AG04449 (cell line): ENCODE measurements around the gene COMMD10.
"Not testable (repeated sequence)": the region's sequence is repeated elsewhere in the genome, so short reads cannot be mapped to it uniquely, and the experiment has no call there.

Source experiments
- CTCF ChIA-PET: fragments of 350-600 bp; formaldehyde crosslinking; extraction: SDS; loops from one replicate; lab custom pipeline; 2021; ENCODE audit warnings: antibody characterized with exemption; lab: Yijun Ruan, JAX
- POLR2A ChIA-PET: fragments of 400-600, 350-600 bp; formaldehyde crosslinking; extraction: SDS; loops from one replicate; lab custom pipeline; 2020; ENCODE audit warnings: antibody characterized with exemption, inconsistent platforms; lab: Yijun Ruan, JAX
- DNase-seq: peaks from one replicate; pipeline ENCODE4 v3.0.0-alpha.2; 2010; ENCODE audit warnings: low read depth, low spot score
- H3K4me3 ChIP-seq: 2 replicates; pipeline ENCODE4 v1.5.1; 2011; ENCODE audit warnings: low read depth, mild to moderate bottlenecking, control low read depth, low read length
- CTCF ChIP-seq: IDR thresholded peaks from one replicate; pipeline ENCODE4 v1.5.1; 2011; ENCODE audit warnings: mild to moderate bottlenecking, moderate library complexity, low read length, control low read depth, inconsistent platforms; ENCODE audit not compliant: insufficient read depth; ENCODE audit errors: missing control alignments

The COMMD10 gene

GRCh38 chr5:116068028-116068632 lies 16.7 kb upstream of the COMMD10 start:
- peak; percentile 19 for DNase-seq
- no peak overlapping the region for H3K4me3 ChIP-seq
- peak; percentile 53 for TF ChIP-seq CTCF
- CTCF ChIA-PET = interaction anchor here (0.5 to 4.2 kb wide), 34 partner anchors 8 to 799 kb away, joined by 3 to 40 read pairs (median 4); partner anchors contain the start of gene LVRN
- POLR2A ChIA-PET = no interaction called here

- ChIA-PET POLR2A (no interaction called here), CTCF (no interaction called here)
- no peak overlapping the region for H3K4me3 ChIP-seq
- no peak for TF ChIP-seq CTCF
- DNase-seq = no peak
Measured at GRCh38 chr5:116071211-116071610, 13.6 kb upstream of the COMMD10 start.

- POLR2A ChIA-PET = no interaction called here
- CTCF ChIA-PET = interaction anchor here (1.2 to 1.6 kb wide), 2 partner anchors 187 to 440 kb away, joined by 3 to 6 read pairs; no protein-coding TSS in a partner anchor
Measured at GRCh38 chr5:116075191-116075831, 9.5 kb upstream of the COMMD10 start.

GRCh38 chr5:116076496-116076895 lies 8.3 kb upstream of the COMMD10 start:
- ChIA-PET POLR2A (interaction anchor here (1.0 kb wide), 1 partner anchor 8 kb away, joined by 4 read pairs; the partner anchor contains the start of gene COMMD10), CTCF (interaction anchor here (1.3 to 1.6 kb wide), 2 partner anchors 9 to 442 kb away, joined by 6 to 8 read pairs; no protein-coding TSS in a partner anchor)
- no peak for TF ChIP-seq CTCF
- no peak for DNase-seq
- no peak overlapping the region for H3K4me3 ChIP-seq

More at GRCh38 chr5:116075191-116075831, 9.5 kb upstream of the COMMD10 start:
- DNase-seq = no peak
- TF ChIP-seq CTCF = no peak
- H3K4me3 ChIP-seq = no peak overlapping the region

GRCh38 chr5:116078199-116078598 lies 6.6 kb upstream of the COMMD10 start:
- ChIA-PET CTCF (interaction anchor here (2.3 kb wide), 1 partner anchor 10 kb away, joined by 14 read pairs; no protein-coding TSS in a partner anchor), POLR2A (no interaction called here)
- H3K4me3 ChIP-seq = no peak overlapping the region
- TF ChIP-seq CTCF = no peak
- DNase-seq = no peak

GRCh38 chr5:116084287-116084691 lies 536 bp upstream of the COMMD10 start:
- H3K4me3 ChIP-seq = peak overlapping the region; percentile 96
- POLR2A ChIA-PET = interaction anchor here (1.2 kb wide), 1 partner anchor 8 kb away, joined by 4 read pairs; no protein-coding TSS in a partner anchor
- no peak for TF ChIP-seq CTCF
- DNase-seq = no peak
- CTCF ChIA-PET = no interaction called here

GRCh38 chr5:116086309-116086708 lies 1.5 kb downstream of the COMMD10 start:
- POLR2A ChIA-PET, DNase-seq, CTCF ChIA-PET: not testable (repeated sequence)
- peak overlapping the region; percentile 12; the same call in 1 of the 2 replicates for H3K4me3 ChIP-seq
